ENCODE measurements around the gene NCAM1. TPM values are rescaled to one million over a fixed set of nuclear protein-coding genes. Genes with fewer than 3 reads are reported as not detected.

The NCAM1 gene
- total and polyA plus RNA-seq, 2 donors from 2014 or later, result 1.7 to 3.0 TPM

GRCh38 chr11:112931703-112932102, 29.5 kb upstream of the NCAM1 start:
- FAIRE-seq, result no peak
- H3K9me3 ChIP-seq (ENCODE audit: control insufficient read depth in 2 of 3, insufficient read depth in 1 of 3, low read length in 3 of 3), result no peaks in the 10 kb centered on the region
- H3K36me3 ChIP-seq (ENCODE audit: control insufficient read depth in 2 of 3, insufficient read depth in 3 of 3, low read length in 3 of 3), result no peaks in the 10 kb centered on the region
- DNase-seq, result peak in 1 of 5 donors; percentile 22
- no peak overlapping the region for H3K4me3 ChIP-seq (ENCODE audit: low read length in 3 of 3)
- TF ChIP-seq, protein P1, sequence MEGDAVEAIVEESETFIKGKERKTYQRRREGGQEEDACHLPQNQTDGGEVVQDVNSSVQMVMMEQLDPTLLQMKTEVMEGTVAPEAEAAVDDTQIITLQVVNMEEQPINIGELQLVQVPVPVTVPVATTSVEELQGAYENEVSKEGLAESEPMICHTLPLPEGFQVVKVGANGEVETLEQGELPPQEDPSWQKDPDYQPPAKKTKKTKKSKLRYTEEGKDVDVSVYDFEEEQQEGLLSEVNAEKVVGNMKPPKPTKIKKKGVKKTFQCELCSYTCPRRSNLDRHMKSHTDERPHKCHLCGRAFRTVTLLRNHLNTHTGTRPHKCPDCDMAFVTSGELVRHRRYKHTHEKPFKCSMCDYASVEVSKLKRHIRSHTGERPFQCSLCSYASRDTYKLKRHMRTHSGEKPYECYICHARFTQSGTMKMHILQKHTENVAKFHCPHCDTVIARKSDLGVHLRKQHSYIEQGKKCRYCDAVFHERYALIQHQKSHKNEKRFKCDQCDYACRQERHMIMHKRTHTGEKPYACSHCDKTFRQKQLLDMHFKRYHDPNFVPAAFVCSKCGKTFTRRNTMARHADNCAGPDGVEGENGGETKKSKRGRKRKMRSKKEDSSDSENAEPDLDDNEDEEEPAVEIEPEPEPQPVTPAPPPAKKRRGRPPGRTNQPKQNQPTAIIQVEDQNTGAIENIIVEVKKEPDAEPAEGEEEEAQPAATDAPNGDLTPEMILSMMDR (IDR thresholded peaks at IDR 0.05; ENCODE audit: borderline replicate concordance, extremely low read depth, insufficient read depth), result no peak
- intact Hi-C loops (cut with DNase I), result no loop called here
- H3K27me3 ChIP-seq (ENCODE audit: control insufficient read depth, insufficient read depth, low read length), result no peaks in the 10 kb centered on the region
- H3K9ac ChIP-seq (ENCODE audit: low read length in 3 of 3), result no peak overlapping the region
- no peak overlapping the region for H3K27ac ChIP-seq (ENCODE audit: low read depth in 2 of 2, low read length in 2 of 2)
- H3K4me1 ChIP-seq (ENCODE audit: control insufficient read depth in 2 of 3, insufficient read depth in 2 of 3, low read depth in 1 of 3, low read length in 3 of 3), result no peaks in the 10 kb centered on the region

DNA sequence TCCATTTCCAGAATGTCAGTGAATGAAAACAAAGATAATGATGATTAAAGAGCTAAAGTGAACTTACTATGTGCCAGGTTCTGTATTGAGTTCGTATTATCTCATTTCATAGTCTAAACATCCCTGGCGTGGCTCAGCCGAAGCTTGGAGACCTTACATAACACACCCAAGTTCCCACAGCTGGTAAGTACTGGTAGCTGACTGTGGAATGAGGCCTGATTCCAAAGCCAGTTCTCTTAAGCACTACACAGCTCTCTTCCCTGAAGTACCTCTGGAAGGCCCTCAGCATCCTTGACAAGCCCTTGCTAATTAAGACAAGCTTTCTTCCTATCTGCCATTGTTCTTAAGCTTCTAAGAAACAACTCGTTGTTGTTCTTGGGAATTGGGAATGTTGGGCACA, 28.6 kb upstream of the NCAM1 start:
- TF ChIP-seq, protein P1 (IDR thresholded peaks at IDR 0.05; ENCODE audit: borderline replicate concordance, extremely low read depth, insufficient read depth), result no peak
- H3K4me1 ChIP-seq (ENCODE audit: control insufficient read depth in 2 of 3, insufficient read depth in 2 of 3, low read depth in 1 of 3, low read length in 3 of 3), result no peaks in the 10 kb centered on the region
- H3K27me3 ChIP-seq (ENCODE audit: control insufficient read depth, insufficient read depth, low read length), result no peaks in the 10 kb centered on the region
- DNase-seq (no peak), FAIRE-seq (no peak)
- intact Hi-C loops (cut with DNase I), result no loop called here
- H3K9me3 ChIP-seq (ENCODE audit: control insufficient read depth in 2 of 3, insufficient read depth in 1 of 3, low read length in 3 of 3), result no peaks in the 10 kb centered on the region
- H3K36me3 ChIP-seq (ENCODE audit: control insufficient read depth in 2 of 3, insufficient read depth in 3 of 3, low read length in 3 of 3), result no peaks in the 10 kb centered on the region
- no peak overlapping the region for H3K27ac ChIP-seq (ENCODE audit: low read depth in 2 of 2, low read length in 2 of 2)
- H3K9ac ChIP-seq (ENCODE audit: low read length in 3 of 3), result no peak overlapping the region
- H3K4me3 ChIP-seq (ENCODE audit: low read length in 3 of 3), result no peak overlapping the region

DNA sequence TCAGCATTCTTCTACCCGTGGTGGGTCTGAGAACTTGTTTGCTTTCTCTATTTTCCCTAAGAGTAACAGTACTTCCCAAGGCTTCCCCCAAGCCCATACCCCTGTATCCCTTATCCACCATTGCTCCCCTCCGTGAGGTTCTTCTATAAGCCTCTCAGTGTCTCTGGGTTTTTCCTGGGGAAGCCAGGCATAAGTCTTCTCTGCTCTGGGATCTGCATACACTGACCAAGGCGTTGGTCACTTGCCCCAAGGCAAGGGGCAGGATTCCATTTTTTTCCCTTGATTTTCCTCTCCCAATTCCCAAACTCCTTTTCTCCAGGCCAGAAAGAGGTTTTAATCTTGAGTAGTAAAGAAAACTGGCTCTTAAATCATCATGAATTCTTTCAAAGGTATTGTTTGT, 27.2 kb upstream of the NCAM1 start:
- H3K4me3 ChIP-seq (ENCODE audit: low read length in 3 of 3), result no peak overlapping the region
- H3K36me3 ChIP-seq (ENCODE audit: control insufficient read depth in 2 of 3, insufficient read depth in 3 of 3, low read length in 3 of 3), result no peaks in the 10 kb centered on the region
- H3K27me3 ChIP-seq (ENCODE audit: control insufficient read depth, insufficient read depth, low read length), result no peaks in the 10 kb centered on the region
- intact Hi-C loops (cut with DNase I), result no loop called here
- H3K27ac ChIP-seq (ENCODE audit: low read depth in 2 of 2, low read length in 2 of 2), result no peak overlapping the region
- no peaks in the 10 kb centered on the region for H3K4me1 ChIP-seq (ENCODE audit: control insufficient read depth in 2 of 3, insufficient read depth in 2 of 3, low read depth in 1 of 3, low read length in 3 of 3)
- no peak for DNase-seq
- no peak for FAIRE-seq
- H3K9me3 ChIP-seq (ENCODE audit: control insufficient read depth in 2 of 3, insufficient read depth in 1 of 3, low read length in 3 of 3), result no peaks in the 10 kb centered on the region
- no peak overlapping the region for H3K9ac ChIP-seq (ENCODE audit: low read length in 3 of 3)
- TF ChIP-seq, protein P1 (IDR thresholded peaks at IDR 0.05; ENCODE audit: borderline replicate concordance, extremely low read depth, insufficient read depth), result no peak

DNA sequence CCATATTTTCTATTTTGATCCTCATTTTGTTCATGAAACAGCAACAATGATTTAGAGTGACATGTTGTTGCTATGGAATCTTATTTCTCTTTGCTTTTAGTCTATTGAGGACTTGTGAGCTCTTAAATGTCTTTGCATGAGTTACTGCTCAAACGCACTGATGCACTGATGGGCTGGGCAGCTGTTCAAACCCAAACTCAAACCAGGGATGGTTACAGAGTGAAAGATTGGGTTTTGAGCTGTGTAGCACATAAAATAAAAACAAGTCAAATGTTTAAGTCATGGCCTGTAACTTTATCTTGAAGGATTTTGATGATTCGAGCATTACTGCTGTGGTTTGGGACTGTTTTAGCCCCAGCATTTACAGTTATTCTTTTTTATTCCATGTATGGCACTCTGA, 20.1 kb upstream of the NCAM1 start:
- TF ChIP-seq, protein P1 (IDR thresholded peaks at IDR 0.05; ENCODE audit: borderline replicate concordance, extremely low read depth, insufficient read depth), result no peak
- H3K36me3 ChIP-seq (ENCODE audit: control insufficient read depth in 2 of 3, insufficient read depth in 3 of 3, low read length in 3 of 3), result no peaks in the 10 kb centered on the region
- H3K4me1 ChIP-seq (ENCODE audit: control insufficient read depth in 2 of 3, insufficient read depth in 2 of 3, low read depth in 1 of 3, low read length in 3 of 3), result no peaks in the 10 kb centered on the region
- H3K9ac ChIP-seq (ENCODE audit: low read length in 3 of 3), result no peak overlapping the region
- H3K27ac ChIP-seq (ENCODE audit: low read depth in 2 of 2, low read length in 2 of 2), result no peak overlapping the region
- H3K9me3 ChIP-seq (ENCODE audit: control insufficient read depth in 2 of 3, insufficient read depth in 1 of 3, low read length in 3 of 3), result no peaks in the 10 kb centered on the region
- H3K4me3 ChIP-seq (ENCODE audit: low read length in 3 of 3), result no peak overlapping the region
- FAIRE-seq (no peak), DNase-seq (no peak)
- H3K27me3 ChIP-seq (ENCODE audit: control insufficient read depth, insufficient read depth, low read length), result no peaks in the 10 kb centered on the region
- intact Hi-C loops (cut with DNase I), result no loop called here
